ENCODE data around the gene MAGEA9. TPM values are rescaled to one million over a fixed set of nuclear protein-coding genes. Genes with fewer than 3 reads are reported as not detected.
"Not testable (repeated sequence)": the region's sequence is repeated elsewhere in the genome, so short reads cannot be mapped to it uniquely, and the experiment has no call there.

The MAGEA9 gene
- not detected for total RNA-seq

DNA sequence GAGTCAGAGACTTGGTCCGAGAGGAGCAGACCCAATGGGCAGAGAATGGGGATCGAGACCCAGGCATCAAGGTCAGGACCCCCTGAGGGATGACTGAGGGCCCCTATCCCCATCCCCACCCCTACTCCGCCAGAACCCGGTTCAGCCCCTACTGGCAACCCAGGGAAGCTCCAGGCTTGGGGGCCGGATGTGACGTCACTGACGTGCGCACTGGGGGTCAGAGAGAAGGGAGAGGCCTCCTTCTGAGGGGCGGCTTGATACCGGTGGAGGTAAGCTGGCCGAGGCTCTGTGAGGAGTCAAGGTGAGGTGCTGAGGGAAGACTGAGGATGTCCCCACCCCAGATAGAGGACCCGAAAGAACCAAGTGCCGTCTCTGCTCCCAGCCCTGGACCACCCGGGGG lies at the start of gene MAGEA9:
TSS of gene MAGEA9 (plus strand) at position 204 of the 400 bp plus-strand sequence. CDS start 4,281 bp downstream, outside the sequence.
- H3K4me3 Mint-ChIP-seq; H3K9me3 Mint-ChIP-seq; H3K36me3 Mint-ChIP-seq (ENCODE audit: low read depth); DNase-seq; intact Hi-C loops (cut with micrococcal nuclease); CTCF ChIA-PET; H3K27me3 Mint-ChIP-seq (ENCODE audit: low read depth); H3K27ac Mint-ChIP-seq; H3K4me1 Mint-ChIP-seq (ENCODE audit: low read depth): not testable (repeated sequence)

GRCh38 chrX:149742269-149742668 lies 39.5 kb upstream of the MAGEA9 start:
- CTCF ChIA-PET; H3K4me3 Mint-ChIP-seq; H3K4me1 Mint-ChIP-seq (ENCODE audit: low read depth); intact Hi-C loops (cut with micrococcal nuclease); H3K27ac Mint-ChIP-seq; DNase-seq; H3K27me3 Mint-ChIP-seq (ENCODE audit: low read depth); H3K36me3 Mint-ChIP-seq (ENCODE audit: low read depth); H3K9me3 Mint-ChIP-seq: not testable (repeated sequence)

DNA sequence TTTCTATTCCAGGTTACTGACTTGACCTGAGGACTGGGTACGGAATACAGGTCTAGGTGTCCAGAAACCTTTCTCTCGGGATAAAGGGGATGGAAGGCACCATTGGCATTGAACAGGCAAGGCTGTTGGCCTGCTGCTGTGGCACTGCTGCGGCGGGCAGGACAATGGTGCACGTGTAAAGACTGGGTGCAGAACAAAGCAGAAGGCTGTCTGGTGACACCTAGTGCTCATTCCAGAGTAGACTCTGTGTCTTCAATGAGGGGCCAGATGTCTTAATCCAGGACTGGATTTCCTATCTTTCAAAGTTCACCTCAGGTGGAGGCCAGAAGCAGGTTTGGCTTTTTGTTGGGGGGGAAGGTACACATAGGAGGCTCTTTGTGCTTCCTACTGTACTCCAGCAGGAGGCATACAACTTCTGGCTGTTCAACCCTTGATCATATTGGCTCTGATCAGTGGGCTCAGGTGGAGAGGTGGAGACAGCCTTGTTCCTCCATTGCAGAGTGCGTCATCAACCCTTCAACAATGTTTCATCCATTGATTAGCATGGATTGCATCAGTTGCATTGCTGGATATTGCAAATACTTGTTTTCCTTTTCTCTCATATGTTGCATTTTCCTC lies 35.2 kb upstream of the MAGEA9 start:
- H3K27me3 Mint-ChIP-seq (ENCODE audit: low read depth); CTCF ChIA-PET: not testable (repeated sequence)

DNA sequence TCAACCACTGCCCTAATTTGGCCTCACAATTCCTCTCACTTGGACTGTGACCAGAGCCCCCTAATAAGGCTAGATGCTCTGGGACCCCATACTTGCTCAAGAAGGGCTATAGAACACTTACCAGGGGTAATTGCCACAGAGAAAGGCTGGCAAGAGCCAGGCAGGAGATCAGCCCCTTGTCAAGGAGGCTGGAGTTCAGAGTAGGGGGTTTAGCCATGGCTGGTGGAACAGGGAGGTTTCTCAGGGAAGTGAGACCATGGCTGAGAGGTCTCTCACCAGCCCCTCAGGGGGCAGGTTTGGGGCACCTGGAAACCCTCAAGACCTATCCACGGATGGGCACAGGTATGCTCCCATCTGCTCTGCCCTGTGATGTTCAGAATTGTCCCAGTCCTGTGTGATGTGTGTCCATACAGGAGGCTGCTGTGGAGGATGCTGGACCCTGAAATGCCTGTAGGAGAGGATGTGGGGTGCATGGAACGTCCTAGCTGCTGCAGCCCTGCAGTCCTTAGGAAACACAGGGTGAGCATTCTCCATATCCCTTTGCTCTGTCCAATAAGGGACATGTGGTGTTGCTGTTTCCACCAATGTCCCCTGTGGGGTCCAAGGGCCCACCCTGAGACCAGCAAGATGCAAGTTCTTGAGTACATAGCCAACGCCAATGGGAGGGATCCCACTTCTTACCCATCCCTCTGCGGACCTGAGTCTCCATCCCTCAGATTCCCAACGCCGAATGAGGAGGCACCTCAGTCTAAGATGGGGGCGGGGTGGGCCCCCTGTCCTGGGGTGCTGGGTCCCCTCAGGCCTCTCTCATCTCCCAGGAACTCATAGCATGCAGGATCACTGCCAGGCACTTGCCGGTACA lies 24.3 kb upstream of the MAGEA9 start:
- Mint-ChIP-seq H3K27ac (no peak overlapping the region), H3K27me3 (ENCODE audit: low read depth) (no peaks in the 10 kb centered on the region), H3K36me3 (ENCODE audit: low read depth) (no peaks in the 10 kb centered on the region), H3K4me1 (ENCODE audit: low read depth) (no peaks in the 10 kb centered on the region), H3K4me3 (no peak overlapping the region), H3K9me3 (no peaks in the 10 kb centered on the region)
- DNase-seq, result no peak
- intact Hi-C loops (cut with micrococcal nuclease), result no loop called here
- CTCF ChIA-PET, result no interaction called here

More for the DNA sequence above, 35.2 kb upstream of the MAGEA9 start:
- H3K4me3 Mint-ChIP-seq; H3K4me1 Mint-ChIP-seq (ENCODE audit: low read depth); intact Hi-C loops (cut with micrococcal nuclease); DNase-seq; H3K9me3 Mint-ChIP-seq; H3K27ac Mint-ChIP-seq; H3K36me3 Mint-ChIP-seq (ENCODE audit: low read depth): not testable (repeated sequence)

DNA sequence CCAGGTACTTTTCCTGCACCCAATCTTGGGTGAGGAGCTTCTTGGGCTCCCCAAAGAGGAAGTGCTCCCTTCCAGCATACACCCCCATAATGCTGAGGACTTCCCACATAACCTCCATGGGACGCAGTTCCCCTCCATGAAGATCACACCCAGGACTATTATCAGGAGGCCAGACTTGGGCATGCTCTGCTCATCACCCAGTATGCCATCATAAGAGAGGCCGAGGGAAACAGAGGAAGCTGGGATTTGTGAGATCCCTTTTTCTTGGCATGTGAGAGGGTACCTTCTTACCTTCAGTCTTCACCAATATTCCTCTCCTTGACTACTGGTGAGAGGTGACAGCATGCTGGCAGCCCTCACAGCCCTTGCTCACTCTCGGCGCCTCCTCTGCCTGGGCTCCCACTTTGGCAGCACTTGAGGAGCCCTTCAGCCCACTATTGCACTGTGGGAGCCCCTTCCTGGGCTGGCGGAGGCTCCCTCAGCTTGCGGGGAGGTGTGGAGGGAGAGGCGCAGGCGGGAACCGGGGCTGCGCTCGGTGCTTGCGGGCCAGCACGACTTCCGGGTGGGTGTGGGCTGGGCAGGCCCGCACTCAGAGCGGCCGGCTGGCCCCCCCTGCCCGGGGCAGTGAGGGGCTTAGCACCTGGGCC lies 23.5 kb upstream of the MAGEA9 start:
- no peaks in the 10 kb centered on the region for H3K36me3 Mint-ChIP-seq (ENCODE audit: low read depth)
- no peak overlapping the region for H3K4me3 Mint-ChIP-seq
- no peaks in the 10 kb centered on the region for H3K9me3 Mint-ChIP-seq
- H3K27ac Mint-ChIP-seq, result no peak overlapping the region
- DNase-seq, result no peak
- no peaks in the 10 kb centered on the region for H3K27me3 Mint-ChIP-seq (ENCODE audit: low read depth)
- H3K4me1 Mint-ChIP-seq (ENCODE audit: low read depth), result no peaks in the 10 kb centered on the region
- intact Hi-C loops (cut with micrococcal nuclease), result no loop called here
- CTCF ChIA-PET, result no interaction called here

DNA sequence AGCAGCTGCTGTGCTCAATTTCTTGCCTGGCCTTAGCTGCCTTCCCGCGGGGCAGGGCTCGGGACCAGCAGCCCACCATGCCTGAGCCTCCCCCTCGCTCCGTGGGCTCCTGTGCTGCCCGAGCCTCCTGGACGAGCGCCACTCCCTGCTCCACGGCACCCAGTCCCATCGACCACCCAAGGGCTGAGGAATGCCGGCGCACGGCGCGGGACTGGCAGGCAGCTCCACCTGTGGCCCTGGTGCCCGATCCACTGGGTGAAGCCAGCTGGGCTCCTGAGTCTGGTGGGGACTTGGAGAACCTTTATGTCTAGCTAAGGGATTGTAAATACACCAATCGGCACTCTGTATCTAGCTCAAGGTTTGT lies 23.0 kb upstream of the MAGEA9 start:
- H3K4me3 Mint-ChIP-seq; DNase-seq; H3K27me3 Mint-ChIP-seq (ENCODE audit: low read depth); H3K4me1 Mint-ChIP-seq (ENCODE audit: low read depth); CTCF ChIA-PET; H3K27ac Mint-ChIP-seq; H3K9me3 Mint-ChIP-seq; intact Hi-C loops (cut with micrococcal nuclease); H3K36me3 Mint-ChIP-seq (ENCODE audit: low read depth): not testable (repeated sequence)

DNA sequence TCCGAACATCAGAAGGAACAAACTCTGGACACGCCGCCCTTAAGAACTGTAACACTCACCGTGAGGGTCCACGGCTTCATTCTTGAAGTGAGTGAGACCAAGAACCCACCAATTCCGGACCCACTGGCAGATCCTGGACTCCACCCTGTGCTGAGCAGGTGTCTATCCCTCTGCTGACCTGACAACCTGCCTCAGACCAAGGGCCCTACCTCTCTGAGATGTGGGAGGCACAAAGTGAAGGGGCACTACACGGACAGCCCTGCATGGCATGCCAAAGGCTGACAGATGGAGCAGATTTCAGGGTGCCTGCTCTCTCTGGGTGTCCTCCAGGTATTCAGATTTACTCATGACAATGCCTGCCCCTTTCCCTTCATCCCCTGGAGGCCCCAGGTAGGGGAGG lies 21.9 kb upstream of the MAGEA9 start:
- Mint-ChIP-seq H3K36me3 (ENCODE audit: low read depth) (no peaks in the 10 kb centered on the region), H3K4me1 (ENCODE audit: low read depth) (no peaks in the 10 kb centered on the region), H3K9me3 (no peaks in the 10 kb centered on the region), H3K27ac (no peak overlapping the region), H3K4me3 (no peak overlapping the region), H3K27me3 (ENCODE audit: low read depth) (no peaks in the 10 kb centered on the region)
- CTCF ChIA-PET, result no interaction called here
- intact Hi-C loops (cut with micrococcal nuclease), result no loop called here
- DNase-seq, result no peak

DNA sequence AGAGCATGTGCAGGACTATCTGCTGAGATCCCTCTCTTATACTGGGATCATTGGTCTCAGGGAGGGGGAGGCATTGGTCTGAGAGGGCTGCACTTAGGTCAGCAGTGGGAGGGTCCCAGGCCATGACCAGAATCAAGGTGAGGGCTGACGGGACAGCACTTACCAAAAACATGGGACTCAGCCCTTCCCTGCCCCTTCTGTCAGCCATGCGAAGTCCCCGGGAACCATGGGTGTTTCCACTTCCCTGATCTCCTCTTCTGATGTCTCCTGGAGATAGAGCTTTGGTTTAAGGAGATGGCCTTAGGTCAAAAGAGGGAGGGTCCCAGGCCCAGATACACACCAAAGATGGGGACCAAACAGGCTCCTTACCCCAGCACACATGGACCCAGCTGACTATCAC lies 20.8 kb upstream of the MAGEA9 start:
- intact Hi-C loops (cut with micrococcal nuclease), result no loop called here
- H3K27me3 Mint-ChIP-seq (ENCODE audit: low read depth), result no peaks in the 10 kb centered on the region
- CTCF ChIA-PET, result no interaction called here
- H3K27ac Mint-ChIP-seq, result no peak overlapping the region
- no peak overlapping the region for H3K4me3 Mint-ChIP-seq
- H3K4me1 Mint-ChIP-seq (ENCODE audit: low read depth), result no peaks in the 10 kb centered on the region
- no peak for DNase-seq
- H3K36me3 Mint-ChIP-seq (ENCODE audit: low read depth), result no peaks in the 10 kb centered on the region
- no peaks in the 10 kb centered on the region for H3K9me3 Mint-ChIP-seq

- H3K4me3 Mint-ChIP-seq; H3K36me3 Mint-ChIP-seq (ENCODE audit: low read depth); H3K27ac Mint-ChIP-seq; H3K4me1 Mint-ChIP-seq (ENCODE audit: low read depth); H3K9me3 Mint-ChIP-seq; intact Hi-C loops (cut with micrococcal nuclease); H3K27me3 Mint-ChIP-seq (ENCODE audit: low read depth); DNase-seq: not testable (repeated sequence)
- CTCF ChIA-PET, result interaction anchor here (0.6 kb wide), 1 partner anchor 10 kb away, joined by 3 read pairs; no protein-coding TSS in a partner anchor
Observed at GRCh38 chrX:149761858-149762674, 19.7 kb upstream of the MAGEA9 start.

- Mint-ChIP-seq H3K27ac (no peak overlapping the region), H3K27me3 (ENCODE audit: low read depth) (no peaks in the 10 kb centered on the region), H3K9me3 (no peaks in the 10 kb centered on the region), H3K4me1 (ENCODE audit: low read depth) (no peaks in the 10 kb centered on the region), H3K4me3 (no peak overlapping the region), H3K36me3 (ENCODE audit: low read depth) (no peaks in the 10 kb centered on the region)
- intact Hi-C loops (cut with micrococcal nuclease), result no loop called here
- CTCF ChIA-PET, result interaction anchor here (0.6 kb wide), 2 partner anchors 10 to 234 kb away, joined by 3 to 5 read pairs; no protein-coding TSS in a partner anchor
- no peak for DNase-seq
Observed at GRCh38 chrX:149762696-149763614, 18.8 kb upstream of the MAGEA9 start.

GRCh38 chrX:149770344-149770743 lies 11.4 kb upstream of the MAGEA9 start:
- H3K9me3 Mint-ChIP-seq; H3K36me3 Mint-ChIP-seq (ENCODE audit: low read depth); H3K4me3 Mint-ChIP-seq; H3K27ac Mint-ChIP-seq; H3K4me1 Mint-ChIP-seq (ENCODE audit: low read depth); DNase-seq; H3K27me3 Mint-ChIP-seq (ENCODE audit: low read depth); CTCF ChIA-PET; intact Hi-C loops (cut with micrococcal nuclease): not testable (repeated sequence)

Data from activated naive CD4-positive, alpha-beta T cell treated with anti-CD3 and anti-CD28 coated beads for 36 hours (primary cell).